ENCODE measurements around the gene SLX4.

DNA sequence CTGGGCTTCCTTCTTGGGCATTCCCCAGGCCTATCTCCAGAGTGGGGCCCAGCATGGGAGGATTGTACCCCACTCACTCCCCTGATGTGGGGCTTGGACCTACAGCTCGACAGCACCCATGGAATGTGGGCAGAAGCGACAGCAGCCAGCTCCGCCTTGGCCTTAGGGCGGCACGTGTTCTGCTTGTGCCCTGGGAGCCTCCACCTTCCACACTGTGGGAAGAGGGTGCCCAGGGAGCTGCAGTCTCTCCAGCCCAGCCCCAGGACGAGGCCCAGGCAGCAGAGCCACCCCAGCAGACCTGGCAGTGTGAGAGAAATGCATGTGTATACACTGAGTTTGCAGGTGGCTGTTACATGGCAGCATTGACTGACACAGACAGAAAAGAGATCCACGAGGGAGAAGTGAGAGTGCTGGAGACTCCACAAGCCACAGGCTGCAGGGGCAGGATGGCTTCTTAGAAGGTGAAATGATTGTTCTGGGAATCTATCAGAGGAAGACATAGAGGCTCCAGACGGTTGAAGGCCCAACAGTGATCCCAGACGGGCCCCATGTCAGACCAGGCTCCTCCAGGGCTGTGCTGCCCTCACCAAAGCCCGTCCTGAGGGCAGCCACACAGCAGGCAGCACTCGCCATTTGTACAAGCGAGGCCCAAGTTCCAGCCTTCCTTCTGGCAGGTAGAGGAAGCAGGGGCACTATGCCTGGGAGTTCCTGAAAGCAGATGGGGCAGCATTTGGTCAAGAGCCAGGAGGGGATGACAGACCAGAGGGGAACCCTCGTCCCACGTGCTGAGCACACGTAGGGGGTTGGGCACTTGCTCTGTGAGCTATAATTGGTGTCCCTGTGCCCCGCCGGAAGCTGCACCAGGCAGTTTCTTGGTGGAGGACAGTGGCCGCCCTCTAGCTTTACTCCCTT lies 40.3 kb upstream of the SLX4 start:
- TF ChIP-seq, protein P1, sequence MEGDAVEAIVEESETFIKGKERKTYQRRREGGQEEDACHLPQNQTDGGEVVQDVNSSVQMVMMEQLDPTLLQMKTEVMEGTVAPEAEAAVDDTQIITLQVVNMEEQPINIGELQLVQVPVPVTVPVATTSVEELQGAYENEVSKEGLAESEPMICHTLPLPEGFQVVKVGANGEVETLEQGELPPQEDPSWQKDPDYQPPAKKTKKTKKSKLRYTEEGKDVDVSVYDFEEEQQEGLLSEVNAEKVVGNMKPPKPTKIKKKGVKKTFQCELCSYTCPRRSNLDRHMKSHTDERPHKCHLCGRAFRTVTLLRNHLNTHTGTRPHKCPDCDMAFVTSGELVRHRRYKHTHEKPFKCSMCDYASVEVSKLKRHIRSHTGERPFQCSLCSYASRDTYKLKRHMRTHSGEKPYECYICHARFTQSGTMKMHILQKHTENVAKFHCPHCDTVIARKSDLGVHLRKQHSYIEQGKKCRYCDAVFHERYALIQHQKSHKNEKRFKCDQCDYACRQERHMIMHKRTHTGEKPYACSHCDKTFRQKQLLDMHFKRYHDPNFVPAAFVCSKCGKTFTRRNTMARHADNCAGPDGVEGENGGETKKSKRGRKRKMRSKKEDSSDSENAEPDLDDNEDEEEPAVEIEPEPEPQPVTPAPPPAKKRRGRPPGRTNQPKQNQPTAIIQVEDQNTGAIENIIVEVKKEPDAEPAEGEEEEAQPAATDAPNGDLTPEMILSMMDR (IDR thresholded peaks at IDR 0.05): no peak
- TF ChIP-seq EZH2 (IDR thresholded peaks at IDR 0.05; ENCODE audit: borderline replicate concordance, insufficient read depth, low read depth, low read length, poor library complexity, severe bottlenecking): no peak
